ENCODE data around the gene UCN. TPM values are rescaled to one million over a fixed set of nuclear protein-coding genes. Genes with fewer than 3 reads are reported as not detected.

Gene UCN
- polyA plus RNA-seq (3.1 and 9.0 TPM in 2 replicates), polyA minus RNA-seq (2.9 and 4.5 TPM in 2 replicates)

- Histone ChIP-seq H3K9me3 (ENCODE audit: low read length) (no peaks in the 10 kb centered on the region), H3K36me3 (ENCODE audit: insufficient read depth, low read length) (no peaks in the 10 kb centered on the region), H3K4me3 (ENCODE audit: low read length) (peak within 1 kb of the TSS; percentile 40), H3F3A (ENCODE audit: insufficient read depth, low read length, poor library complexity, severe bottlenecking) (no peaks in the 10 kb centered on the region), H3K79me2 (replicated peaks; ENCODE audit: insufficient read depth, low read length) (no peaks in the 10 kb centered on the region), H3K9ac (ENCODE audit: low read length) (no peak within 1 kb of the TSS), H3K27me3 (ENCODE audit: insufficient read depth, low read depth, low read length) (peaks cover 48% of the 10 kb centered on the region), H3K4me2 (ENCODE audit: low read length) (no peak within 1 kb of the TSS), H3K27ac (ENCODE audit: low read length) (no peak within 1 kb of the TSS), H3K9me2 (ENCODE audit: insufficient read depth, low read length) (no peaks in the 10 kb centered on the region), H4K20me1 (ENCODE audit: insufficient read depth) (no peaks in the 10 kb centered on the region), H2AFZ (ENCODE audit: low read depth, low read length) (no peak within 1 kb of the TSS)
- TF ChIP-seq TAF1 (IDR thresholded peaks at IDR 0.05; ENCODE audit: low read depth) = no peak
- peak; percentile 23 for TF ChIP-seq REST (IDR thresholded peaks at IDR 0.05; ENCODE audit: borderline replicate concordance)
- TF ChIP-seq RAD21 (conservative IDR thresholded peaks at IDR 0.05) = no peak
Observed at GRCh38 chr2:27308359-27308881, at the start of gene UCN. Gene UCN (minus strand): TSS chr2:27308445. CDS start chr2:27307895, 550 bp downstream.

- H3F3A ChIP-seq (ENCODE audit: insufficient read depth, low read length, poor library complexity, severe bottlenecking) = no peaks in the 10 kb centered on the region
- H3K9me2 ChIP-seq (ENCODE audit: insufficient read depth, low read length) = no peaks in the 10 kb centered on the region
- no peaks in the 10 kb centered on the region for H3K9me3 ChIP-seq (ENCODE audit: low read length)
- peak within 1 kb of the TSS; percentile 91 for H3K27ac ChIP-seq (ENCODE audit: low read length)
- peak within 1 kb of the TSS; percentile 92 for H3K9ac ChIP-seq (ENCODE audit: low read length)
- peak within 1 kb of the TSS; percentile 86 for H3K4me2 ChIP-seq (ENCODE audit: low read length)
- H2AFZ ChIP-seq (ENCODE audit: low read depth, low read length) = peak within 1 kb of the TSS; percentile 99
- H3K27me3 ChIP-seq (ENCODE audit: insufficient read depth, low read depth, low read length) = no peaks in the 10 kb centered on the region
- no peaks in the 10 kb centered on the region for H3K36me3 ChIP-seq (ENCODE audit: insufficient read depth, low read length)
- TF ChIP-seq CTCF (IDR thresholded peaks at IDR 0.05; ENCODE audit: poor library complexity, severe bottlenecking) (peak; percentile 19), EZH2 (IDR thresholded peaks at IDR 0.05; ENCODE audit: borderline replicate concordance, insufficient read depth, low read length, poor library complexity, severe bottlenecking) (no peak), POLR2AphosphoS5 (IDR thresholded peaks at IDR 0.05) (peak; percentile 72), TAF1 (IDR thresholded peaks at IDR 0.05; ENCODE audit: low read depth) (peak; percentile 56), RAD21 (conservative IDR thresholded peaks at IDR 0.05) (no peak), REST (IDR thresholded peaks at IDR 0.05; ENCODE audit: borderline replicate concordance) (peak; percentile 35), EP300 (conservative IDR thresholded peaks at IDR 0.05; ENCODE audit: poor library complexity, severe bottlenecking) (peak; percentile 67), SMC3 (conservative IDR thresholded peaks at IDR 0.05; ENCODE audit: poor library complexity) (no peak), MXI1 (conservative IDR thresholded peaks at IDR 0.05; ENCODE audit: poor library complexity, severe bottlenecking) (peak; percentile 99)
- no peaks in the 10 kb centered on the region for H4K20me1 ChIP-seq (ENCODE audit: insufficient read depth)
- peaks cover 41% of the 10 kb centered on the region for H3K79me2 ChIP-seq (replicated peaks; ENCODE audit: insufficient read depth, low read length)
- peak within 1 kb of the TSS; percentile 97 for H3K4me3 ChIP-seq (ENCODE audit: low read length)
Observed at GRCh38 chr2:27356382-27357181, 48.3 kb upstream of the UCN start, which contains the start of gene GTF3C2. Gene GTF3C2 (minus strand): TSS chr2:27356764. CDS start chr2:27343554, 13,210 bp downstream.
